HG03457 (cell line): Measurements from ENCODE around the gene GSG1L.

Source experiments
- ATAC-seq: cut with Tn5 transposase; IDR thresholded peaks from one replicate; pipeline ENCODE4 v1.9.1; 2021; ENCODE audit warnings: moderate number of reproducible peaks; ENCODE audit not compliant: unreplicated experiment

The GSG1L gene

DNA sequence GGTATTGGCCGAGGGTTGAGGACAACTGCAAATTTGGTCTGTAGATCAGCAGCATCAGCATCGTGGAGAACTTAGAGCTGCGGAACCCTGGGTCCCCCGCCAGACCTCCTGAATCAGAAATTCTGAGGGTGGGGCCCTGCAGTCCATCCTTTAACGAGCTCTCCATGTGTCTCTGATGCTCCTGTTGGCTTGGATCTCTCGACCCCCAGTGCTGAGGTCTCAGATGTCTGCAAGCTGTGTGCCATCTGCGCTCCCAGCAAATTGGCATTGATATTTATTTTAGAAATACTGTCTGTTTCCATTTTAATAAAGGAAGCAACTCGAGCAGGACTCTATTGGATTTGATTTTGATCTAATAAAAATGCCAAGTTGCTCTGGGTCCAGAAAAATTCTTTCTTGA is 263.6 kb downstream of the GSG1L start:
- ATAC-seq = no peak

DNA sequence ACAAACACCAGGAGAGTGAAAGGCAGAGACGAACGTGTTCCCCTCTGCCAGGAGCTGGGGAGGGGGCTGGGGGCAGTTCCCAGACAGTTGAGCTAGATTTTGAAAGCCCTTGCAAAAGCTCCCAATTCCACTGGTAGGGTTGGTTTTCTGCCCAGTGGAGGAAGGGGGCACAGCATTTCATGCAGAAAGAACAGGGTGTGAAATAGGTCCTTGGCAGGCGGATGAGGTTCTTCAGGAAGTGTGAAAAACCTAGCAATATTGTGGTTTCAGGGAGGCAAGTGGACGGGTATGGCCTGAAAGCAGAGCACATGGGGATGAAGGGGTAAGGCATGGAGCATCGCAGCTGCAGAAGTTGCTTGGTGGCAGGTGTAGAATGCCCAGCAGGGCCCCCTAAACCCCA is 265.3 kb downstream of the GSG1L start:
- ATAC-seq = no peak

DNA sequence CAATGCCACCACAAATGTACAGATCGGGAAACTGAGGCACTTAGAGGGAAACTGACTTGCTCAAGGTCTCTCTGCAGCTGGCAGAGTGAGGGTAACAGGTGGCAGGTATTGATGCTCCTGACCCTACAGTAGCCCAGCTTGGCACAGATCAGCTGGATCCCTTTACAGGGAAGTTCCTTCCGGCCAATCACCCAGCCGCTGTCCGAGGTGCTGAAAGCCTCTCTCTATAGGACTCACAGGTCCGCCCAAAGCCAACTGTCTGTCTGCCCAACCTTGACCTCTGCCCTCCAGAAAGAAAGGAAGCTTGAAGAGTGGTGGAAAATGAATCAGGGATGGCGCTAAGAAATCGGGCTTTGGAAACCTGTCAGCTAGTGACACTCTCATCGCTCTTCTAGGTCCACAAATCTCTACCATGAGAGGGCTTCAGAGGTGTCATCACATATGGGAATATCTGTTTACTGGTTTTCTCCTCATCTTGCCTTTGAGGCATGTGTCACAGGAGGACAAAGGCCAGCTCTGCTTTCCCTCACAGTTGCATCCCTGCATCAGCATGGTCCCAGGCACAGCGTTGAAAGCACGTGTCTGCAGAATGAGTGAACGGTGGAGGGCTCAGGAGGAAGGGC is 267.4 kb downstream of the GSG1L start:
- no peak for ATAC-seq

DNA sequence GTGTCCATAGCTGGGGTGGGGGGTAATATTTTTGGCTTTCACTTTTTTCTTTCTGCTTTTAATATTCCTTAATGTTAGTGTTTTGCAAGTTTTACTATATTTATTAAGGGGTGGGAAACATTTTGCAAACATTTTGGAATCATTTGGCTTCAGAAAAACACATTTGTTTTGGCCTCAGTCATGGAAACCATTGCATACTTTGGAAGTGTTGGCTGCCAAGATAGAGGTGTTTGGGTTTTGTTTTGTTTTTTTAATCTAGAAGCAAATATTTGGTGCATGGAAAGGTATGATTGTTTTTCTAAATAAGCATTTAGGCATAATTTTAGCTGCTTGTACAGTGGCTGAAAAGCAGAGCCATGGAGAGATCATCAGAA is 270.3 kb downstream of the GSG1L start:
- no peak for ATAC-seq

DNA sequence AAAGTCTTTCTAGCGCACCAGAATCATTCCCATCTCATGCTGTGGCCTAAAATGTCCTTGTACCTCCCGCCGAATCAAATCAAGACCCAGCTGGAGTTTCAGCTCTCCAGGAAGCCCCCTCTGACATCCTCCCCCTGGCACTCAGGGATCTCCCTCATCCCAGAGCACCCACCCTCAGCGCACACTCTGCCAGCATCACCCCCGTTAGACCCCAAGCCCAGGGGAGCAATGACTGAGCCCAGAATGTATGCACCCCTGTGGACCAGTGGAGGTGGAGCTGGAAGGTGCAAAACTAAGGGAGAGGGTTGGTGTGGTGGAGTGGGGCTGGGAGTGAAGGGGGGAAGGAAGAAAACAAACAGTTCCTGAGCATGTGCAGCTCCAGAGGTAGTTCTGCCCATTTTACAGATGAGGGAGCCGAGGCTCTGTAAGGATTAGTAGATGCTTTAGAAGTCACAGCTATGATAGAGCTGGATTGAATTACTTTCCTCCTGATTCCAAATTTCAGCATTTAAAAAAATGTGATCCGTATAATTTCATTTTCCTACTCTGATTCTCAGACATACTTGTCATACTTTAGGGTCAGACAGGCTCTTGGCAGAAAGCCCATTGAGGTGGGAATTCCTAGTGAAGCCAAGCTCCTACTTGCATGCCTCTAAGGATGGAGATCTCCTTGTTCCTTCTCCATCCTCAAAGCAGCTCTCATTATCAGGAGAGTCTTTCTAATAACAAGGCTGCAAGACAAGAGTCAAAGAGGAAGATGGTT is 270.8 kb downstream of the GSG1L start:
- ATAC-seq = no peak

DNA sequence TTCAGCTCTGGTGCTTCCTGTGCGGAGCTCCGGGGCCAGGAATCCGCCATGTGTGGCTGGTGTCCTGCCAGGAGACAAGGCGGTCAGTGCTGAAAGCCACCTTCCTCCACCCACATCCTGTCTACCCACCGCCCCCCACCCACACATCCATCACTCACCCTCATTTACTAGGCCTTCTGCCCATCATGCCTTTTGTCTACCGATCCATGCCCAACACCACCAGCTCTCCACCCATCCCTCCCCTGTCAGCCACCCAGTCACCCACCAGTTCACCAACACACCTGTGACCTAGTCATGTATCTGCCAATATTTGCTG is 272.2 kb downstream of the GSG1L start:
- no peak for ATAC-seq

DNA sequence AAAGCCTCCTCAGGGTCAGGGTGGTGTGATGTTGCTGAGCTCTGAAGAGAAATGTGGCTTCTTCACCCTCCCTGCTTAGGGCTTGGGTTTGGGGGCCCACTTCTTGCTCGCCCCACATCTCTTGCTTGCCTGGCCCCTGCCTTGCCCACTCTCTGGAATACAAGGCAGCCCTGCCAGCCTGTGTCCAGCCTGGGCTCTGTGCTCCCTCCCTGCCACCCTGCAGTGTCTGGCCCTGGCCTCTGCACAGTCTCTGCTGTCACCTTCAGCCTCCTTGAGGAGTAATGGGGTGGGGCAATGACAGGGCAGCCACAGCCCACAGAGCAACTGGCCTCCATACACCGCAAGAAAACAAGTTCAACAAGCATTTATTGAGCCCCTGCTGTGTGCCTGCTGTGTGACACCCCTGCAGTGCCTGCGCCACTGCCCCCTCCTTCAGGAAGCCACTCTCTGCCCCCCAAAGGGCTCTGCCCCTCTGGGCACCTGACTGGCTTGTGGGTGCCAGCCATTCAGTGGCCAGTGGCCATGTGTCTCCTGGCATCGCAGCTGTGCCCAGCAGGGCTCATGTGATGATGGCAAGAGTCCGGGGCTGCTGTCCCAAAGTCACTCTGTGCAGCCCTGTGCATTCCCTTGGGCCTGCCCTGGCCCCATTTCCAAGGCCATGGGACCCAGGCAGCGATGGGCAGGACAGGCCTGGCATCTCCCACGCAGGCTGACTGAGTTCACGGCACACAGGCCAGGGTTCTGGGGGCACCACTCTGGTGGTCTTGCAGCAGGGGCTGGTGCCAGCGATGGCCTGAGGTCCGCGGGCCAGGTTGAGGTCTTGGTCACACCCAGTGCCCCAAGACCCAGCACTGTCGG is 272.7 kb downstream of the GSG1L start:
- ATAC-seq = no peak

DNA sequence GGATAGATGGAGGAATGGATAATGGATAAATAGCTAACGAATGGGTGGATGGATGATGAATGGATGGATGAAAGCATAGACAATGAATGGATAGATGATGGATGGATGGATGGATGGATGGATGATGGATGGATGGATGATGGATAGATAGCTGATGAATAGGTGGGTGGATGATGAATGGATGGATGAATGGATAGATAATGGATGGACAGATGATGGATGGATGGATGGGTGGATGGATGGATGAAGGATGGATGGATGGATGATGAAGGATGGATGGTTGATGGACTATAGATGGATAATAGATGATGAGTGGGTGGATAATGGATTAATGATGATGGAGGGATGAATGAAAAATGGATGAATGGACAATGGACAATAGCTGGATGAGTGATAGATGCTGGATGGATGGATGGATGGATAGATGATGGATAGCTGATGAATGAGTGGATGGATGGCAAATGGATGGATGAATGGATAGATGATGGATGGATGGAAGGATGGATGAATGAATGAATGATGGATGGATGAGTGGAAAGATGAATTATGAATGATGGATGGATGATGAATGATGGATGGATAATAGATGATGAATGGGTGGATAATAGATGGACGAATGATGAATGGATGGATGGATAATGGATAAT is 273.8 kb downstream of the GSG1L start:
- ATAC-seq = no peak

DNA sequence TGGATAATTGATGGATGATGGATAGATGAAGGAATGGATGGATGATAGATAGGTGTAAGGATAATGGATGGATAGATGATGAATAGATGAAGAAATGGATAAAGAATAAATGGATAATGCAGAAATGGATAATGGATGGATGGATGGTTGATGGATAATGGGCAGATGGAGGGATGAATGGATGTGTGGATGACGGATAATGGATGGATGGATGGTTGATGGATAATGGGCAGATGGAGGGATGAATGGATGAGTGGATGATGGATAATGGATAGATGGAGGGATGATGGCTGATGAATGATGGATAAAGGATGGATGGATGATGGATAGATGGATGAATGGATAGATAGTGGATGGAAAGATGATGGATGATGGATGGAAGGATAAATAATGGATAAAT is 274.4 kb downstream of the GSG1L start:
- no peak for ATAC-seq

DNA sequence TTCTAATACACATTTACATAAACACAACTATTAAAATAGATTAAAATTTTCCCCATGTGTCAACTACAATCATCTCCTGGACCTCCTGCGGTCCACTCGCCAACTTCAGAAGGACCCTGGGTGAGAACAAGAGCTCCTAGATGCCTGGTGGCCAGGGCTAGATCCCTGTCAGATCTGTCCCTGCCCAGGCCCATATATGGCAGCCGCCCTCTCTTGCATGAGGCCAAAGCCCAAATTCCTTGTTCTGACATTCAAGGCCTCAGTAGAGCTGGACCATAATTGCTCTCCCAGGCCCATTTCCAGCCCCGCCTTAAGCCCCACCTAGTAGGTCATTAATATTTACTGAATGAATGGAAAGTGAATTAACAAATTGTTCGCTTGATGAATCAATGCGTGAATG is 275.8 kb downstream of the GSG1L start:
- ATAC-seq = no peak

DNA sequence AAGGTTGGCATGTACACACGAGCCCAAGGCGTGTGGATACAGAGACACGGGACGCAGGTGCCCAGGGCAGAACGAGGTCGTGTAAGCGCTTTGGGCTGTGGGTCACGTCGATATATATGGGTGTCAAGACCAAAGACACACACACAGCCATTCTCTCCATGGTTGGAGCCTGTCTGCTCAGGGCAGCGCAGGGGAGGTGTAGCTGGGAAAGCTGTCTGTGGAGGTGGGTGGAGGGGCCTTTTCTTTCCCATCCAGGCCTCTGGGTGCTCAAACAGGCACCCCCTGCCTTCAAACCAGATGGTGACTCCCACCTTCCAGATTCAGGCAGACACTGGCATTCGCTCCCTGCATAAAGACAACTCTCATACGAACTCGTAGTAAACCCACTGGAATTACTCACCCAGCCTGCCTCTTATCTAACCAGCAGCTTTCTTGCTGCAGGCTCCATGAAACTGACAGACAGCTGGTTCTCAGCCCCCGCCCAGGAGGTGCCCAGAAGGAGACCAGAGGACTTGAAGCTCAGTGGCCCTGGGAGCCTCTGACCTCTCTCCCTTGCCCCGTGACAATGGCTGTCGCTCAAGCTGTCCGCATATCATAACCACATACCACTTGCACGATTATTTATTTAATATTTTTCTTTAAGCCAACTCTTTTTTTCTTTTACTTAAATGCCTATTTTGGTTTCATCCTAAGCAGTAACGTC is 276.4 kb downstream of the GSG1L start:
- no peak for ATAC-seq

DNA sequence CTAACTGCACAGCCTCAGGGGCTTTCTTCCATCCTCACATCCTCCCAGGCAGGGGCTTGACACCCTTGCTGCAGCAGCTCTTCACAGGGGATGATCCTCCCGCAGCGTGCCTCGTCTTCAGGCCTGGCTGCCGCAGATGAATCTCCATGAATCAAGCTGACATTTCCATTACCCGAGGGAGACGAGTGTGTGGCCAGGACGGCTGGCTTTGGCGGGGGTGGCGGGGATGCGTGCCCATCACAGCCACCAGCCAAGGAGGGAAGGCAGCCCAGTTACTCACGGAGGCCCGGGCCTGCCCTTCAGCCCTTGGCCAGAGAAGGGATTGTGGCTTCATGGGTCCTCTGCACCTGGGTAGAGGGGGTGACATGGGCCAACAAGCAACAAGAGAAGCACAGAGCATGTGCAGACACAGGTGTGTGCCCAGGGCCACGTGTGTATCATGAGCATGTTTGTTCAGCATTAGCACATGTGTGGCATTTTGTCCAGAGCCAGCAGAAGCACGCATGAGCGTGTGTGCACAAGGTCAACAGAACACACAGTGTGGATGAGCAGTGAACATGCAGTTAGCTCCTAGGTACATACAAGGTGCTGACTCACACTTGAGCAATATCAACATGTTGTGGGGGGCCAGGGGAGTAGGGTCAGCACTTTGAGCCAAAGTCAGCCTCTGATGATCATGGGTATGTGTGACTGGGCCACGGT is 277.1 kb downstream of the GSG1L start:
- ATAC-seq = no peak

DNA sequence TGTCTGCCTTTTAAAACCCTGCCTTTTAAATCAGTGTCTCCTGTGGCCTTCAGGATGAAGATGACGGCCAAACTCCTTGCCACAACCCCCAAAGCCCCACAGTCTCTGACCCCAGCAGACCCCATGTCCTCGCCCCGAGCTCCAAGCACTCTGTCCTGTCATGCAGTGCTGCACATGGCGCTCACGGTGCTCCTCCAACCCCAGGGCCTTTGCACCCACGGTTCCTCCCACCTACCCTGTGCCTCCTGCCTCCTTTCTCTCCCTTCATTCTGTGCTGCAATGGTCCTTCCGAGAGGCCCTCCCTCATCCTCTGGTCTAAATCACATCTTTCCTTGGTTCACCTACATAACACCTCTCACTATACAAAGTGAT is 278.2 kb downstream of the GSG1L start:
- no peak for ATAC-seq

DNA sequence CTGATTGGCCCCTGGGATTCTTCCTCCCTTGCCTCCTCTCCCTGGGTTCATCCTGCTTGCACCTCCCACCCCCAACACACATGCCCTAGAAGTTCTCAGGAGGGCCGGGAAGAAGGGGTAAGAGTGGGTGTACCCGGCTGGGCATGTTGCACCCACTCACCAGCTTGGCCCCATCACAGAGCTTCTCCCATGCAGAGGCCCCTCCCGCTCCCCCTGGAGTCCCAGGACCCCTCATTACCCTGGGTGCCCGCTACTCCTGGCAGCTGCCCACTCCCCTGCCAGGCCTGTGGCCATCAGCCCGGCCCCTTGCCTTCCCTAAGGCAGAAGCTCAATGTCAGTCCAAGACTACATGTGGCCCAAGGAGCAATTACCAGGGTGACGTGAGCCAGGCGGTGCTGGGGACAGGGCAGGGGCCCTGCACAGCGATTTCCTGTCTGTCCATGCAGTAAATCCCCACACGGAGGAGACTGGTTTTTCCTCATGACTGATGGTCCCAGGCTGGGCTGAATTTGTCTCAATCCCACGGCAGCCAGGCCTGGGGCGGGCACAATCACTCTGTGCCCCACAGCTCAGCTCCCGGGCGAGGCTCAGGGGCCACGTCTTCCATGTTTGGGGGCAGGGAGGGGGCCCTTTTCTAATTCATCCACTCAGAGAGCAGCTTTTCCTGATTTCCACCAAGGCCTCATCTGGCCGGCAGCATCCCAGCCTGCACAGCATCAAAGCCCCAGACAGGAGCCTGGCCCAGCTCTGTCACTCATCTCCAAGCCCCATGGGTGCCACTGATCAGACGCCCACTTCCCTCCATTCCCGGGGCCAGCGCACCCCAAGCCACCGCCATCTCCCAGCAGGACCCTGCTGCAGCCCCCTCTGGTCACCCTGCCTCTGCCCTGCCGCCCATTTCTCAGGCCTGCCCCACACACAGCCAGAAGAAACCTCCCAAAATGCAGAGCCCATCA is 278.9 kb downstream of the GSG1L start:
- no peak for ATAC-seq

DNA sequence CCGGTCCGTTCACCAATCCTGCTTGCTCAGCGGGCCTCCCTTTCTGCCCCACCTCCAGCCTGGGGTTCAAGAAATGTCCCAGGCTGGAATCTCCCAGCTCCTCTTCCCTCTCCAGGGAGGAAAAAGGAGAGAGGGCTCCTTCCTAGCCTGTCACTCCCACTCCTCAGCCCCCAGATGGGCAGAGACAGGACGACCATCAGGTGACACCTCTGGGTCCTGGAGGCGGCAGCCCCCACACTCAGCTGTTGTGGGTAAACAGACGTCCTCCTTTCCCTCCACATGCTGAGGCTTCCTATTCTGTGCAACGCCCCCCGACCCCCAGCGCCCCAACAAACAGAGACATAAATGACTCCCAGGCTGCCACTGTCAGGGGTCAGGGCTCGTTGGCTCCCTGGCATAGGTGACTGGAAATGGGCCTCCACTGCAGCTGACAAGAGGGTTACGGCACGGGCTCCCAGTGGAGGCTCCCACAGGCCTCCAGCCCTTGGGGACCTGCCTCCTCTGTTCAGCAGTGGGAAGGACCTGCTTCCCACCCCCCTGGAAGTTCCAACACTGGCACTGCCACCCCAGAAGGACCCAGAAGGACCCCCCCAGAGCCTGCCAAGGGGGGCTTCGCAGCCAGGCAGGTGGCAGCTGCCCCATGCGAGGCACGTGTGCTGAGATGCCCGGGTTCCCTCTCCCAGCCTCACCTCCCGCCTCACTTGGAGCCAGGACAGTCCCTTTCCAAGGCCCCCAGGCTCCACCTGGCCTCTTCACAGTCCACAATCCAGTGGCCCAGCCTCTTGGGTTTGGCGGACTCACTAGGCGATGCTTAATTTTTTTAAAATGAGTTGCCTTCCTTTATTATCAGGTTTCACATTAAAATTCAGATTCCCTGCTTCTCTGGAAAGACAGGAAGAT is 281.3 kb downstream of the GSG1L start:
- ATAC-seq = no peak

DNA sequence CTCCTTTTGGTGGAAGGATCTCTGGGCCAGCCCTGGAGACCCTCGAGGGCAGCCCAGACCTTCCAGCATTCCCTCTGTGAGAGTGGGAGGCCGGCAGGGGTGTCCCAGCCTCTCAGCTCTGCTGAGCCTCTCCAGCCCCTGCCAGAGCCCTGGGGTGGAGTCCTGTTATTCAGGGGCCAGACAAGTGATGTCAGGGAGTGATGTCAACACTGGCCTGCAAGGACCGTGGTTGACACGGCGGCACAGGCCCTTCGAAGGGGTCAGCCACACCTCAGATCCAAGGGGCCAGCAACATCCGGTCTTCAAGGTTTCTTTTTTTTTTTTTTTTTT is 282.4 kb downstream of the GSG1L start:
- no peak for ATAC-seq

DNA sequence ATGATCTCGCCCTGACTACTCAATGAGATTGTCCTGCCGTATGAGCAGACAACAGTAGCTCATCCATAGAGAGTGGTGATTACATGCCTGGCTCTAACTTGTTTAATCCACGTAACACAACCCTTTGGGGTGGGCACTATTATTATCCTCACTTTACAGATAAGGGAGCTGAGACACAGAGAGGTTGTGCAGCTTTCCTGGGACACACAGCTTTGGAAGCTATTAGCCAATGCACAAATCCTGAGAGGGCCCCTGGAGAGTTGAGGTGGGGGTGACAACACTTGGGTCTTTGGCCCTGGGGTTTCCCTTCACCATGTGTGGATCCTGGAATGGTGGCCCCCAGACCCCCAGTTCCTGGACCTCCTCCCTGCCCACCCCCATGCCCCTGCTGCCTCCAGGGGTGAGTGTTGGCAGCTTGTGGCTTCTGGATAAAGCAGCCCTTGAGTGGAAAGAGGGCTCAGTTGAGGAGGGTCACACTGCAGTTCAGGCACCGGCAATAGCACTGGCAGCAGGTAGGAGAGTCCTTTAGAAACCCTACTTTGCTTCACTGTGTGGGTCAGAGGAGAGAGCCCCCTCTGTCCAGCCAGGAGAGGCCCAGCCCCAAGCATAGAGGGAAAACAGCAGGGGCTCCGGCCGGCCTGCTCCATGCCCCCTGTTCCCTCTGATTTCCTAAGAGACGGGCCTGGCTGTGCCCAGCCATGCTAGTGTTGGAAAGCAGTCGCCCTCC is 282.9 kb downstream of the GSG1L start:
- no peak for ATAC-seq

DNA sequence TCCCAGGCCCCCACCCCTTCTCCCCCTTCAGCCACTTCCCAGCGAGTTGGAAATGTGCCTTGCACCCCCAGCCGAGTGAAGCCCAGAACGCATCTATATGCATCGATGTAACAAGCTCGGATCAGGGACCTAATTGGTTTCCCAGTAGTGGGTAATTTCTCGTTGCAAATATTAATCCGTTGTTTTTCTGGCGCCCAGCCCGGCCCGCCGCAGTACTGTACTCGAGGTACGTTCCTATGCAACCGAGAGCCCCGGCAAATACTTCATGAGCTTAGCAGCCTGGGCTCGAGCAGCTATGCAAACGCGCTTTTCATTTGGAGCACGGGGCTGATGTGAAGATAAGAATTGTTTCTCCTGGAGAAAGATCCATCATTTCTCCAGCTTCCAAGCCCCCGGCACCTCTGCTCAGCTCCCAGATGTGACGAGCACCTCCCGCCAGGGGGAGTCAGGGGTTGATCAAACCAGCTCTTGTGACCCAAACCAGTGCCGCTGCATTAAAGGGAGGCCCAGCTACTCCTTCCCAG is 283.8 kb downstream of the GSG1L start:
- ATAC-seq = no peak
